Ramos (cell line): ENCODE results near the gene MPRIP.

Source experiments
- in situ Hi-C: fragments of 300-500 bp; cut with MboI; formaldehyde crosslinking; loops from one replicate; pipeline ENCODE4 v1.14.3; 2022; ENCODE audit warnings: low sequenced_read_pairs; ENCODE audit not compliant: unreplicated experiment

Gene MPRIP

DNA sequence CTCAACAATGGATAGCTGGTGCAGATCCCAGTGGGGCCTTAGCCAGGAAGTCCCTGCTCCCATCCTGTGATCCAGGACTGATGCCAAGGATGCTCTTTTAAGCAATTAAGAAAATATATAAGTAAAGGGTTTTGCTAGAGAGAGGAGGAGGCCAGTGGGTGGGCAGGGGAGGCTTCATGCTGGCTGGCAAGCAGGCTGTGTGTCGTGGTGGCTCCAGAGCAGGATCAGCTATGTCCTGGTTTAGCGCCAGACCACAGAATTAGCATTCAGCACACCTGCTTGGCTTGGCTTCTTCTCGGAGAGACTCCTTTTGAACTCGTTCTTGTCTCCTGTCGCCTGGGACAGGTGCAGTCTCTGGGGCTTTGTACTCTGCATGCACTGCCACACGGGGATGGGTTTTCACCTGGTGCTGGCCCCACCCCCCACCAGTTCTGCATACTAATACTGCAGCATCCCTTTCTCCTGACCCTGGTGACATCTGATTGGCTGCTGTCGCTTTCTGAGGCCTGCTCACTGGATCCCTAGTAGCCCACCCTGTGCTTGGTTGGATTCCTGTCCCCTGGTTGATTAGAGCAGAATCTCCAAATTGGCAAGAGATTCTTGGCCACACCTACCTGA, 97.8 kb downstream of the MPRIP start:
- in situ Hi-C loops = loop anchor here (10.0 kb wide), 1 partner anchor 175 kb away; no protein-coding TSS in a partner anchor

DNA sequence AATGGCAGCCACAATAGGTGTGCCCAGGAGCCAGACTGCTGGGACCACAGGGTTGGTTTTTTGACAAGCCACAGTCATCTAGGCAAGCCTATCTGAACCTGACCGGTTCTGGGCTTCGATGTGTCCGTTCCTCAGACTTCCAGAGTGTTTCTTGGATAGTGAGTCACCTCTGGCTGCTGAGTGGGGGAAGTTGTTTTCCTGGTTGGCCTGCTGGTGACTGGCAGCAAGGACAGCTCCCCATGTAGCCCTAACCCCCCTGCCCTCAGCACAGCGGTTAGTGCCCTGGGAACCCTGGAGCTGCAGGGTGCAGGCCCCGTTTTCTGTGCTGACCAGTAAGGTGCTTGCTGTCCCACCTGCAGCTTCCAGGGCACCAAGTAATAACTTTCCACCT, 98.3 kb downstream of the MPRIP start:
- in situ Hi-C loops = loop anchor here (10.0 kb wide), 1 partner anchor 174 kb away; no protein-coding TSS in a partner anchor

DNA sequence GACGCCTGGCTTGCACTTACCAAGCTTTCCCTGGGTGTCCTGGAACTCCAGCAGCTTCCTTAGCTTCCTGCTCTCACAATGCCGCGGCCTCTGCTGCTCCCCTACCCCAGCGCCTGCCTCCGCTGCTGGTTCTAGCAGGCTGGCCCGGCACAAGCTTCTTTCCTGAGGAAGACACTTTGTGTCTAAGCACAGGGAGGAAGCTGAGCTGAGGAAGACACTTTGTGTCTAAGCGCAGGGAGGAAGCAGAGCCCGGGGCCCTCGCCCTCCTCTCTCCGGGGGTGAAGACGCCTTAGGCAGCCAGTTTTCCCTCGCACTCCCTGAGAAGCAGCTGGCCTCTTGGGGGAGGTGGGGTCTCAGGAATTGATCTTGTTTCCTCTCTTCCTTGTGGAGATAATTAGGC, 99.0 kb downstream of the MPRIP start:
- in situ Hi-C loops = loop anchor here (10.0 kb wide), 1 partner anchor 174 kb away; no protein-coding TSS in a partner anchor

DNA sequence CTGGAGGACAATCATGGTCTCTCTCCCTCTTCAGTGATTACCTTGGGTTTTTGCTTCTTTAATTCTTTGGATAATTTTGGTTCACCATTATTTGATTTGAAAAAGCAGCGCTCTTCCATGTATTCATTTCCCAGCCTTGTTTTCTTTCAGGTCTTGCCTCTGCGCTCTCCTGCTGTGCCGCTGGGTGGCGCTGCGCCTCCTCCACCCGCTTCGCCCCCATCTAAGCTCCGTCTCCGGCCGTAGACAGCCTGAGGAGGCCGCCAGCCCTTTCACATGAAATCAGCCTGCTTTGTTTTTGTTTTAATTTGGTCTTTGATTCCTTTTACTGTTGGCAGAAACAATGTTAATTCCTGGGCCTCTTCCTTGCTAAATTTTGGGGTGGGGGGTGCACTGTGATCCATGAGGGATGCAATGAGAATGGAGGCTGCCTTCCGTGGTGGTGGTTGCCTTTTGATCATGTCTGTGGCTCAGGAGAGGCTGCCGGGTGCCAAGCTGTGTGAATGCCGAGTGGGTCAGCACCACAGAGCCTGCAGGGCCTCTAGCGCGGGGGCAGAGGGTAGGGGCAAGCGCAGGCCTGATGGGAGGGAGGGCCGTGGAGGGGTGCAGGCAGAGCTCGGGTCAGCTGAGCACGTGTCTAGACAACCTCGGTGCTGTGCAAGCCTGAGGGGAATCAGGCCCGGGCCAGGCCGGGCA, 99.7 kb downstream of the MPRIP start:
- in situ Hi-C loops = loop anchor here (10.0 kb wide), 1 partner anchor 173 kb away; no protein-coding TSS in a partner anchor

DNA sequence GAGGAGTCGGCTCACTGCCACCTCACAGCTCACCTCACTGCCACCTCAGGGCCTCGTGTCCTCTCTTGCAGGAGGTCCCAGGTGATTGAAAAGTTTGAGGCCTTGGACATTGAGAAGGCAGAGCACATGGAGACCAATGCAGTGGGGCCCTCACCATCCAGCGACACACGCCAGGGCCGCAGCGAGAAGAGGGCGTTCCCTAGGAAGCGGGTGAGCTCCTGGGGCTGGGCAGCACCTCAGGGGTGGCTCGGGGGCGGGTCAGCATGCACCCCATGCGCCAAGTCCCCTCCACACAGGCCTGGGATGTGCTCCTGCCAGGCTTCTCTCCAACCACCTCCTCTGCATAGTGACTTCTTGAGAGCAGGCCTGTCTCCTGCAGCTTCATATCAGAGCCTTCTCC, 100.3 kb downstream of the MPRIP start:
- in situ Hi-C loops = loop anchor here (10.0 kb wide), 1 partner anchor 172 kb away; no protein-coding TSS in a partner anchor

DNA sequence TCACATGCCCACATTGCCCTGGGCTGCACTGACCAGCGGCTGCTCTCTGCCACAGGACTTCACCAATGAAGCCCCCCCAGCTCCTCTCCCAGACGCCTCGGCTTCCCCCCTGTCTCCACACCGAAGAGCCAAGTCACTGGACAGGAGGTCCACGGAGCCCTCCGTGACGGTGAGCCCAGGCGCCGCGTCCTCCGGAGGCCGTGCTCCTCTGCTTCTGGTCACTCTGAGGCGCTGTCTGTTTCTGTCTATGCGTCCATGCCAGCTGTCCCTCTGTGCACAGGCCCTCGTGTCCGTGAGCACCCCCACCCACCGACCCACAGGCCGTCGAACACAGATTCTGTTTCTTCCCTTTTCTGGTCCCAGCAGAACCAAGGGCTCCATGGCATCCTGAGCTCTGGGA, 101.2 kb downstream of the MPRIP start:
- in situ Hi-C loops = loop anchor here (10.0 kb wide), 1 partner anchor 171 kb away; no protein-coding TSS in a partner anchor

DNA sequence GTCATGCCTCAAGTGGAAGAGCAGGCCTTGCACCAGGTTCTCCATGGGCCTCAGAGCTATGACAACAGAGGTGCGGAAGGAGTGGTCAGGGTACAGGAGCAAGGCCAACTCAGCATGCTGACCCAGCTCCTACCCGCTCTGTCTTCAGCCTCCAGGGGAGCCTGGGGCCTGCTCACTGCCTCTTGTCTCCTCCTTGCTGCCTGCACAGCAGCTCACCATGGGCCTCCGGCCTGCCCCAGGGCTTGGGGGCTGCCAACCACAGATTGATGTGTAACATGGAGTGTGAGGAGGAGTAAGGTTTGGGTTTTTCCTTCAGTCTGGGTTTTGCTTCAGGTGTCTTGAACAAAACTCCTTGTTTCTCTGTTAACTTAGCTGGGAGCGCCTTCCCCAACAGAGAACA, 101.8 kb downstream of the MPRIP start:
- in situ Hi-C loops = loop anchor here (10.0 kb wide), 1 partner anchor 171 kb away; no protein-coding TSS in a partner anchor

DNA sequence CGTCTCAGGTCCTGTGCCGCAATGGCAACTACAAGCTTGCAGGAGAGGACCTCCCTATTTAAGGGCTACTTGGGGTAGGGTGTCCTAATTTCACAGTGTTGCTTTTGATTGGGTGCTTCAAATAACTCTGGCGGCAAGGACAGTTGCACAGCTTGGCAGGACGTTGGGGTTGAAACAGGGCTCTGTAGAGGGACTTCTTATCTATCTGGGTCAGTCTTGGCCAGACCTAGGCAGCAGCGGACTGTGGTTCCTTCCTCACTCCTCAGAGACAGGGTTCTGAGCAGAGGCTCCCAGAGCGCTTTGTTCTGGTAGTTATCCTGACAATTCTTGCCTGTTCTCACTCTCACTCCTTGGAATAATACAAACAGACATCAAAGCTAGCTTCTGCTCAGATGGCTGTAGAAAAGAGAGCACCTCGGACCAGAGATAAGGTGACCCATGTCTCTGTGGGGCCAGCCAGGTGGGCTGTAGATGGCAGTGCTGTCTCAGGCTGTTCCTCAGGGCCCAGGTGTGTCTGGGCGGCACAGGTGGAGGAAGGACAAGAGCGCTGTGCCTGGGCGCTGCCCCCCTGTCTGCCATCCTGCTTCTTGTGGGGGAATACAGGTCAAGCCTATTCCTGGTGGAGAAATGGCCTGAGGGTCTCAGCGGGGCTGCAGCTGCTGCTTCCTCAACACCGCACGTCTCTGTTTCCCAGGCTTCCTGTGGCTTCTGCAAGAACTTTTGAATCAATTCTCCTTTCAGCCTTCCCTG, 102.8 kb downstream of the MPRIP start:
- in situ Hi-C loops = loop anchor here (10.0 kb wide), 1 partner anchor 170 kb away; no protein-coding TSS in a partner anchor

DNA sequence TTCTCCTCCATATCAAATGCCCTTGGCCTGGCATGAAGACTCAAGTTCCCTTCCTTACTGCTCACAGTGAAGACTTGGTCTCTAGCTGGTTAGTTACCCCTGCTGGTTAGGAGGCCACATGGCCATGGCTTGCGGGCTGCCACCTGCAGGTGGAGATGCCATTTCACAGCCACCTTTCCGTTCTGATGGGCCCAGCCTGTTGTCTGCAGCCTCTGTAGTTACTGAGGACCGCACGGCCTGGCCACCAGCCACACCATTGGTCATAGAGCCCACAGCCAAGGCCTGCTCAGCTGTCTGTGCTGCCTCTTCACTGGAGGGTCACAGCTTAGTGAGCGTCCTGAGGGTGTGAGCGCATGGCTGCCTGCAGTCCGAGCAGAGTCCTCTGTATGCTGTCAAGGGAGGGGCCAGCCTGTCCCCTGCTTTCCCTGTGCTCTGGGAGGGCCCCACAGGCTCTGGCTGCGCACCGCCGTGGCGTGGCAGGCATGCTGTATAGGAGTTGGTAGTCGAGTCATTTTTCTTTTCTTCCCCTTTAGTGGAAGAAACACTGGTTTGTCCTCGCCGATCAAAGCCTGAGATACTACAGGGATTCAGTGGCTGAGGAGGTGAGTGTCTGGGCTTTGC, 104.6 kb downstream of the MPRIP start:
- in situ Hi-C loops = loop anchor here (10.0 kb wide), 1 partner anchor 168 kb away; no protein-coding TSS in a partner anchor

DNA sequence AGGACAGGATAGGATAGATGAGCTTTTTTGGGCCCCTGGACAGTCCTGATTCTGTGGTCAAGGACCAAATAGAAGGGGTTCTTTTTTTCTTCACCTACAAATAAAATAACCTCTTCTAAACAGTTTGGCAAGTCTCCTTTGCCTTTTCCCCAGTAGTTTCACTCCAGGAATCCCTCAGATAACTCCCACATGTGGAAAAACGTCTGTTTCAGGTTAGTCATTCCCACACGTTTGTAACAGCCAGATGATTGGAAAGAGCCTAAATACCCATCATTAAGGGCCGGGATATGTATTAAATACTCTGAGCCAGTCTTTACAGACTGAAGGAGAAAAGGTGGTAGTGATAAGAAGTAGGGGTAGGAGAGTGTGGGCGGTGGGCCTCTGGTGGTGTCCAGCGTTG, 105.6 kb downstream of the MPRIP start:
- in situ Hi-C loops = loop anchor here (10.0 kb wide), 1 partner anchor 167 kb away; no protein-coding TSS in a partner anchor

DNA sequence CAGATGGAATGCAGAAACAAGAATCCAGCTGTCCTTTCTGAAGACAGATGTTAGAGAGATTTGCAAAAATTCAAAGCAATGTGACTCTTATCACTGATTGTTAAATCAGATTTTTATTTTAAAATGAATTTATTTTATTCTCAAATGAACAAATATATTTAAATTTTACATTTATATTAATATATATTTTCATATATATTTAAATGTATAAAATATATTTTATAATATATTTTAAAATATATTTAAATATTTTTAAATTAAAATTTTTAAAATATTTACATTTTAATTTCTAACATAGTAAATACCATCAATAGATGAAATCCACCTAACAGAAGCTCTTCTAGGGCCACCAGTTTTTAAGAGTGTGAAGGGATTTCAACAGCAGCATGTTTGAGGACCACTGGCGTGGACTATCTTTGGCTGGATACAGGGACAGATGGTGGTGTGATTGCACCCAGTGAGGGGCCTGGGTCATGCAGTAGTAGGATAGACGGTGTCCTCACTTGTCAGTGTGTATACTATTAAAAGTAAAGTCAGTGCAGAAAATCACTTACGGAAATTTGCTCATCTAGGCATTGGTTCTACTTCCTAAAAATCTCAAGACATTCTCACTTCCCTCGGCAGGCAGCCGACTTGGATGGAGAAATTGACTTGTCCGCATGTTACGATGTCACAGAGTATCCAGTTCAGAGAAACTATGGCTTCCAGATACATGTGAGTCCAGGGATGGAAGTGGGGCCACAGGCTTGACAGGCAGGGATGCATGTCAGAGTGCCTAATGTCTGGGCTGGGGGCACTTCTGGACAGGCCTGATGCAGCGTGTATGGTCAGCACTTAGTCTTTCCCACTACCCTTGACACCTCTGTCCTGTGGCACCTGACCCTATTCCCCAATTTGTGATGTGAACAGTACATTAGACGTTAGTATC, 107.5 kb downstream of the MPRIP start:
- in situ Hi-C loops = loop anchor here (10.0 kb wide), 1 partner anchor 165 kb away; no protein-coding TSS in a partner anchor

DNA sequence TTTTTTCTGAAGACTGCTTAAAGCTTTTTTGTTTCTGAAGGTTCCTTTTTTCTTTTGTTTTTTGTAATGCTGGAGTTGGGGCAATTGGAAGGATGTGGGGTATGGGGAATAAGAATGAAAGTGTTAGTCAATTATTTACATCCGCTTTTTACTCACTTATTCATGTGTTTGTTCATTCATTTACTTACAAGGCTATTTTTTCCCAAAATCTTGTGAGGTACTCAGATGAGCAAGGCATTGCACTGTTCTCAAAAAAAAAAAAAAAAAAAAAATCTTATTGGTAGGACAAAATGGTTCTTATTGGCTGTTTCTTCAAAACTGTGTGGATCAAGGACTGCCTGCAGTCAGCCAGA, 108.2 kb downstream of the MPRIP start:
- in situ Hi-C loops = no loop called here

DNA sequence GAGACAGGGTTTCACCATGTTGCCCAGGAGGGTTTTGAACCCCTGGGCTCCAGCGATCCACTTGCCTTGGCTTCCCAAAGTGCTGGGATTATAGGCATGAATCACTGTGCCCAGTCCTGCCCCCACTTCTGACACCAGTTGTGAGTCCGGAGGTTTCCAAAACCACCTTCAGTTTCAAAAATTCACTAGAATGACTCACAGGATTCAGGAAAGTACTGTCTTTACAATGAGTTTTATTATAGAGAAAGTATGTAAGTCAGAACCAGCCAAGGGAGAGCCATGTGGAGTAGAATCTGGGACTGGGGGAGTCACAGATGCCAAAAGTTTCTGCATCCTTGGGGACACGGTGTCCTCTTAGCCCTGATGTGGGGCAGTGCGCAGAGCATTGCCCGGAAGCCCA, 108.8 kb downstream of the MPRIP start:
- in situ Hi-C loops = no loop called here

DNA sequence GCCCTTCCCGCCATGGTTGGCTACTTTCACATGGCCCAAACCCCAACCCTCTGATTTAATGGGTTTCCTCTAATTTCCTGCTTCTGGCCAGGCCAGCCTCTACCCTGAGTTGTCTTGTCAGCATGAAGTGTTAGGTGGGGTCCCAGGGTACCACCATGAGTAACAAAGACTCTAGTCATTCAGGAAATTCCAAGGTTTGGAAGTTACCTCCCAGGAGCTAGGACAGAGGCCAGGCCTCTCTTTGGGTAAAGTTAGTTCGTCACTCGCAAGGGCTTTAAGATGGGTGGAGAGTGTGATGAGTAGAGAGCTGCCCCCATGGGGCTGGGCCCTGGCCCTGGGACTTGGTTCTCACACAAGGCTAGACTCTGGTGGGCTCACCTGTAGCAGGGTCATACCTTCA, 109.3 kb downstream of the MPRIP start:
- in situ Hi-C loops = no loop called here

DNA sequence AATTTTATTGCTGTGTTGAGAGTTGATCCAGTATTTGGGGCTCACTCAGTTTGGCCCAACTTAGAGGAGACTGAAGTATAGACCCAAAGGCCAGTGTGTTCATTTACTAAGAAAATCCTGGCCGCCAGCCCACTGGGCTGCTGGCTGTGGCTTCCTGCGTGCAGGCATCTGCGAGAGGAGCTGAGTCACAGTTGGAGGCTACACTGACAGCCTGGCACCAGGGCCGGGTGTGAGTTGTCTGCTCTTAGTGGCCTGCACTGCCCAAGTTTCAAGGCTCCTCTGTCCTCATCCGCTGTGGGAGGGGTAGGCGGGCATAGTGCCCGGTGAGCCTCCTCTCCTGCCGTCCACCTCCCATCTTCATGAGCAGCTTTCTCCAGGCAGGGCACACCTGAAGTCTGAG, 109.7 kb downstream of the MPRIP start:
- in situ Hi-C loops = no loop called here

DNA sequence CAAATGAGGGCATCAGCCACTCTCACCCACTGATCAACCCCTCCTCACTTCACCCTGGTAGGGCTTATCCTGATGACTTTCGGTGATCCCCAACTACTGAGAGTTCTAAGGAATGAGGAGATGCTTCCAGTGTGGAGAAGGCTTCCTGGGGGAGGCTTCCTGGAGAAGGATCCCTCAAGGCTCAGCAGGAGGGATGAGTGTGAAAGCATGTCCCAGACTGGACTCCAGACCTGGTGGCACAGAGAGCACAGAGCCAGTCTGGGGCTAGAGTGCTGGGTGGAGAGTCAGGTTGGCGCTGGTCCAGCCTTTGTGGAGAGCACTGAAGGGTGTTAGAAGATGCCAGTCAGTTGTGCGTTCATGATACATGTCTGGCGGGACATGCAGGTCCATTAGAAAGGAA, 110.1 kb downstream of the MPRIP start:
- in situ Hi-C loops = no loop called here

DNA sequence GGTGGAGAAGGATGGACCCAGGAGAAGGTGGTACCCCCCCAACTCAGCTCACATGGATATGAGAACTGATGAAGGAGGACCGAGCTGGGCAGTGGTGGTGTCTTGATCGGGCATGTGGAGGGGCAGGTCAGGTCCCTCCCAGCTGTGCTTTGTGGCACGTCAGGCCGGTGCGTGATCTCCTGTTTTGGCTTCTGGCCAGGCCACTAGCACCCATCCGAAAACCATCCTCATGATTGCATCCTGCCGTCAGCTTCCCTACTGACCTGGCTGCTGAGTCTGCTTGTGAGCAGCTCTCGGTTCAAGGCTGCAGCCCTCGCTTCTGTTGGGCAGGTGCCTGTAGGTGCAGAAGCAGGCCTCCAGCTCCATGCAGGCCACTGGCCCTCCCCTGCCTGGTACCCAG, 110.8 kb downstream of the MPRIP start:
- in situ Hi-C loops = no loop called here

DNA sequence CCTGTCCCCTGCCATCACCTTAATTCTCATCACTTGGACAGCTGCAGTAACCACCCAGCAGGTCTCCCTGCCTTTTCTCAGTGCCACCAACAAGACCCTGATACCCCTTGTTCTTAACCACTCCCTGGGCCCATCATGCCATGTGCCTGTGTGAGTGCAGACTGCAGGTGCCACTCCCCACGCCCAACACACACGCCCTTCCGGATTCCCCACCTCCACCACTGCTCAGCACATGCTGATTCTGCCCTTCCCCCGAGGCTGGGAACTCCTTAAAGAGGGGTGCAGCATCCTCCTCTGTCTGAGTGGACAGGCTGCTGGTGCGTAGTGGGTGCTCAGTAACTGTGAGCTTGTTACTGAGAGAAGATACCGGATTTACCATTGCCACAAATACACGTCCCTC, 111.5 kb downstream of the MPRIP start:
- in situ Hi-C loops = no loop called here

DNA sequence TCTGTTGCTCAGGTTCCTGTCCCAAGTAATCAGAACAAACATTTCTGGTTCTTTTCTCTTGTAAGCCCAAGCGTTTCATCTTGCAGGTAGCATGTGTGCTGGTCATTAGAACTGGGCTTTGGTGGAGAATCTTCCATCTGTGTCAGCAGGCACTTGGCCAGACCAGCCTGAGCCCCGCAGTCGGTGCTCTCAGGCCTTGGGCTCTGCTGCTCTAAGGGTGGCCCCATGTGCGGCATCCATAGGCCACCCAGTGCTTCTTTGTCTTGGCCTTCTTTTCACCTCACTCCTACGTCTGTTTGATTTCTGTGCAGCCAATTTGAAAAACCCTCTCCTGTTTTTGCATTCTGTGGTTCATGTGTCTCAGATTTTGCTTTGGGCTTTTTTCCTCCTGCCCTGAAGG, 112.3 kb downstream of the MPRIP start:
- in situ Hi-C loops = no loop called here
